Panc1 (cell line): ENCODE results near the gene CD9. TPM values are rescaled to one million over a fixed set of nuclear protein-coding genes. Genes with fewer than 3 reads are reported as not detected.

ENCODE experiments used
- ATAC-seq: fragments of 200-7000 bp; cut with Tn5 transposase; 2 replicates; pipeline ENCODE4 v1.9.1; 2020; ENCODE audit warnings: mild to moderate bottlenecking, moderate library complexity
- BruUV-seq: library from RNA; stranded (reverse); fragments of 400-500 nt; replicated peaks from 2 replicates; lab custom pipeline; 2021; lab: Mats Ljungman, UMichigan
- CTCF ChIA-PET: fragments of 300-600 bp; sonication (Branson Sonifier 250); formaldehyde crosslinking; loops from one replicate; lab custom pipeline; 2022; ENCODE audit warnings: antibody characterized with exemption; lab: Charles Lee
- POLR2A ChIA-PET: fragments of 300-600 bp; sonication (Branson Sonifier 250); formaldehyde crosslinking; loops from one replicate; lab custom pipeline; 2022; ENCODE audit warnings: antibody characterized with exemption; lab: Charles Lee
- DNase-seq: peaks from one replicate; pipeline ENCODE4 v3.0.0-alpha.2; 2010; ENCODE audit warnings: low read depth, low spot score
- H3K27ac ChIP-seq: 2 replicates; pipeline ENCODE4 v1.5.1; 2011; ENCODE audit warnings: mild to moderate bottlenecking, low read length, inconsistent platforms
- H3K27me3 ChIP-seq: fragments of 200-500 bp; sonication (Bioruptor generic); 2 replicates; pipeline ENCODE4 v1.6.0; 2014; ENCODE audit warnings: low read length, inconsistent platforms; ENCODE audit not compliant: control insufficient read depth, insufficient read depth
- H3K36me3 ChIP-seq: fragments of 200-500 bp; sonication (Bioruptor generic); 2 replicates; pipeline ENCODE4 v1.5.1; 2014; ENCODE audit warnings: inconsistent platforms, mild to moderate bottlenecking, low read length, moderate library complexity; ENCODE audit not compliant: control insufficient read depth, insufficient read depth
- H3K4me1 ChIP-seq: 2 replicates; pipeline ENCODE4 v1.5.1; 2011; ENCODE audit warnings: inconsistent platforms, mild to moderate bottlenecking, low read length, moderate library complexity; ENCODE audit not compliant: control insufficient read depth, insufficient read depth
- H3K4me3 ChIP-seq, 2 experiments: 2 replicates each; pipeline ENCODE4 v1.5.1; 2011 to 2012; ENCODE audit warnings: low read depth in 2 of 2, low read length in 2 of 2, mild to moderate bottlenecking in 2 of 2, inconsistent platforms in 1 of 2, moderate library complexity in 1 of 2
- H3K9me3 ChIP-seq: fragments of 200-500 bp; sonication (Bioruptor generic); 2 replicates; pipeline ENCODE4 v1.5.1; 2014; ENCODE audit warnings: low read depth, mild to moderate bottlenecking, inconsistent platforms, low read length, moderate library complexity; ENCODE audit not compliant: control insufficient read depth, insufficient read depth
- POLR2AphosphoS5 ChIP-seq: IDR thresholded peaks from 2 replicates; pipeline ENCODE4 v1.6.1; 2012; ENCODE audit warnings: mild to moderate bottlenecking, low read depth, low read length, moderate library complexity
- REST ChIP-seq, 2 experiments: IDR thresholded peaks; 2 replicates each; pipeline ENCODE4 v1.6.1; 2011 to 2012; ENCODE audit warnings: low read depth in 2 of 2, control low read depth in 1 of 2, low read length in 1 of 2, mild to moderate bottlenecking in 1 of 2, moderate library complexity in 1 of 2; ENCODE audit not compliant: insufficient read depth in 1 of 2
- SIN3A ChIP-seq: IDR thresholded peaks from 2 replicates; pipeline ENCODE4 v1.6.1; 2012; ENCODE audit warnings: low read depth, mild to moderate bottlenecking, low read length, moderate library complexity, borderline replicate concordance; ENCODE audit not compliant: insufficient read depth
- TCF7L2 ChIP-seq: IDR thresholded peaks from 2 replicates; pipeline ENCODE4 v1.6.1; 2011; ENCODE audit warnings: mild to moderate bottlenecking, low read depth, low read length, inconsistent platforms
- in situ Hi-C: cut with HindIII; loops from 2 replicates; pipeline ENCODE4 v1.10.0; 2016; ENCODE audit warnings: low sequenced_read_pairs, low pct_unique_long_range_greater_than_20kb
- intact Hi-C: fragments of 100-400 bp; cut with micrococcal nuclease; formaldehyde crosslinking; loops from one replicate; pipeline ENCODE4 v1.10.0; 2022; ENCODE audit not compliant: unreplicated experiment
- total RNA-seq: library from RNA; stranded (reverse); gene quantifications from one replicate; pipeline ENCODE4 v1.2.1, GENCODE V29; 2021; ENCODE audit not compliant: unreplicated experiment
- TF ChIP-seq, protein P1 (sequence below): fragments of 450-650 bp; IDR thresholded peaks from 2 replicates; pipeline ENCODE4 v1.5.1; 2017; ENCODE audit warnings: mild to moderate bottlenecking

Gene CD9
- total RNA-seq, 1 experiment from 2014 or later = 103 TPM

DNA sequence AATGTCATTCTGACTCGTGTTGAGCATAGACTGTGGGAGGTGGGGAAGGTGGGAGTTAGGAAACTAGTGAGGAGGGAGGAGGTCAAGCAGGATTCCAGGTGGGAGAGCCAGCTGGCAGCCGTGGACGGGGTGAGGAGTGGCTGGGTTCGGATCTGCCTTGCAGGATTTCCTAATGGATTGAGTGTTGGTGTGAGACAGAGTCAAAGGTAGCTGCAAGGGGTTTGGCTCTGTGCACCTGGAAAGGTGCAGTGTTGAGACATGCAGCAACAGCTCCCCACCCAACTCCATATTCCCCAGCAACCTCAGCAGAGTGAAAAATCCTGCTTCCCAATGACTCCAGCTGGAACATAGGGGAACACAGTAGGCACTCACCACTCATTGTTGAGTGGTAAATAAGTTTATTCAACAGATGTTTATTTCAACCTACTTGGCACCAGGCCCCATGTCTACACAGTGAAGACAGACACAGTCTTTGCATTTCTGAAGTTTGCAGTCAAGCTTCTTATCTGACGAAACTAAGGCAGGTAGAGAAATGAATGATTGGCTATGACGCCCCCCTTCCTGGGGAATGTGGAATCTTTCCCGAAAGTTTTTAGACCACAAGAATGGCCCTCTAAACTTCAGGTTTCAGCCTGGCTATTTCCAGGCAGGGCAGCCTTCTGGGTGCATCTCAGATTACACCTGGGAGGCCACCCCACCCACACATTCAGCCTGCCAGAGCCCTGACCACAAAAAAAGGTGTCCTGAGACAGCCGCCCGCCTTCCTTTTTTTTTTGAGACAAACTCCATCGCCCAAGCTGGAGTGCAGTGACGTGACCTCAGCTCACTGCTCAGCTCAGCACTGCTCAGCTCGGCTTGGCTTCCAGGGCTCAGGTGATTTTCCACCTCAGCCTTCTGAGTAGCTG, 72.4 kb downstream of the CD9 start:
- CTCF ChIA-PET = no interaction called here
- in situ Hi-C loops = no loop called here
- H3K9me3 ChIP-seq = no peaks in the 10 kb centered on the region
- intact Hi-C loops = no loop called here
- TF ChIP-seq SIN3A (no peak), TCF7L2 (no peak)
- no peak overlapping the region for H3K27ac ChIP-seq
- no TSS peak for BruUV-seq
- H3K4me3 ChIP-seq = no peak overlapping the region
- no peaks in the 10 kb centered on the region for H3K36me3 ChIP-seq
- POLR2A ChIA-PET = interaction anchor here (0.6 kb wide), 1 partner anchor 57 kb away, joined by 3 read pairs; no protein-coding TSS in a partner anchor
- ATAC-seq = no peak
- no peak for DNase-seq
- H3K4me1 ChIP-seq = no peaks in the 10 kb centered on the region; the same call in 1 of the 2 replicates
- no peaks in the 10 kb centered on the region for H3K27me3 ChIP-seq

- Histone ChIP-seq H3K27me3 (no peaks in the 10 kb centered on the region), H3K4me1 (peaks cover 4% of the 10 kb centered on the region), H3K27ac (no peak overlapping the region), H3K4me3 (no peak overlapping the region), H3K36me3 (no peaks in the 10 kb centered on the region), H3K9me3 (no peaks in the 10 kb centered on the region)
- TF ChIP-seq REST (IDR thresholded peaks at IDR 0.05; ENCODE audit: insufficient read depth in 1 of 2, low read depth in 2 of 2, low read length in 1 of 2) = no peak
- TF ChIP-seq TCF7L2 = no peak
- TF ChIP-seq POLR2AphosphoS5 = no peak
- TF ChIP-seq, protein P1, sequence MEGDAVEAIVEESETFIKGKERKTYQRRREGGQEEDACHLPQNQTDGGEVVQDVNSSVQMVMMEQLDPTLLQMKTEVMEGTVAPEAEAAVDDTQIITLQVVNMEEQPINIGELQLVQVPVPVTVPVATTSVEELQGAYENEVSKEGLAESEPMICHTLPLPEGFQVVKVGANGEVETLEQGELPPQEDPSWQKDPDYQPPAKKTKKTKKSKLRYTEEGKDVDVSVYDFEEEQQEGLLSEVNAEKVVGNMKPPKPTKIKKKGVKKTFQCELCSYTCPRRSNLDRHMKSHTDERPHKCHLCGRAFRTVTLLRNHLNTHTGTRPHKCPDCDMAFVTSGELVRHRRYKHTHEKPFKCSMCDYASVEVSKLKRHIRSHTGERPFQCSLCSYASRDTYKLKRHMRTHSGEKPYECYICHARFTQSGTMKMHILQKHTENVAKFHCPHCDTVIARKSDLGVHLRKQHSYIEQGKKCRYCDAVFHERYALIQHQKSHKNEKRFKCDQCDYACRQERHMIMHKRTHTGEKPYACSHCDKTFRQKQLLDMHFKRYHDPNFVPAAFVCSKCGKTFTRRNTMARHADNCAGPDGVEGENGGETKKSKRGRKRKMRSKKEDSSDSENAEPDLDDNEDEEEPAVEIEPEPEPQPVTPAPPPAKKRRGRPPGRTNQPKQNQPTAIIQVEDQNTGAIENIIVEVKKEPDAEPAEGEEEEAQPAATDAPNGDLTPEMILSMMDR = no peak
- no peak for TF ChIP-seq SIN3A
- POLR2A ChIA-PET = interaction anchor here (0.6 kb wide), 1 partner anchor 58 kb away, joined by 3 read pairs; no protein-coding TSS in a partner anchor
- ATAC-seq = no peak
- in situ Hi-C loops = no loop called here
- DNase-seq = no peak
- CTCF ChIA-PET = interaction anchor here (0.5 kb wide), 1 partner anchor 86 kb away, joined by 6 read pairs; no protein-coding TSS in a partner anchor
- no TSS peak for BruUV-seq
- intact Hi-C loops = no loop called here
Observed at GRCh38 chr12:6273205-6273540, 73.0 kb downstream of the CD9 start.
